Naive thymus-derived CD4-positive, alpha-beta T cell (primary cell): ENCODE data around the gene TPGS2. TPM values are rescaled to one million over a fixed set of nuclear protein-coding genes. Genes with fewer than 3 reads are reported as not detected.

ENCODE experiments used
- ATAC-seq: fragments of 150-1000 bp; cut with Tn5 transposase; 2 replicates; pipeline ENCODE4 v1.10.0; 2021; ENCODE audit warnings: mild to moderate bottlenecking, moderate library complexity
- CTCF ChIA-PET: fragments of 350-600 bp; sonication (Branson Sonifier 250); formaldehyde crosslinking; loops from one replicate; lab custom pipeline; 2021; ENCODE audit warnings: antibody characterized with exemption; lab: Charles Lee
- POLR2A ChIA-PET: fragments of 350-600 bp; sonication (Branson Sonifier 250); formaldehyde crosslinking; loops from one replicate; lab custom pipeline; 2021; ENCODE audit warnings: antibody characterized with exemption, inconsistent platforms; lab: Charles Lee
- DNase-seq, 9 donors: peaks; one replicate each; pipeline versions ENCODE4 v3.0.0 to v3.0.0-alpha.2; 2020 to 2022; ENCODE audit warnings: mixed read lengths in 1 of 9
- H3K27ac ChIP-seq: one replicate; pipeline ENCODE4 v1.7.0; 2013; ENCODE audit warnings: mild to moderate bottlenecking, low read depth, low read length, moderate library complexity
- H3K27me3 ChIP-seq, 2 donors: one replicate each; pipeline ENCODE4 v1.7.0; 2013; ENCODE audit warnings: low read length in 2 of 2, mild to moderate bottlenecking in 2 of 2, moderate library complexity in 2 of 2; ENCODE audit not compliant: control insufficient read depth in 2 of 2, insufficient read depth in 2 of 2
- H3K36me3 ChIP-seq, 3 experiments: 1 replicate in 2 of 3; 2 replicates in 1 of 3; pipeline ENCODE4 v1.7.0; 2013; ENCODE audit warnings: low read length in 3 of 3, mild to moderate bottlenecking in 3 of 3, moderate library complexity in 1 of 3; ENCODE audit not compliant: insufficient read depth in 3 of 3, control insufficient read depth in 2 of 3
- H3K4me1 ChIP-seq, 2 donors: one replicate each; pipeline ENCODE4 v1.7.0; 2013; ENCODE audit warnings: low read length in 2 of 2, mild to moderate bottlenecking in 2 of 2, moderate library complexity in 1 of 2; ENCODE audit not compliant: control insufficient read depth in 2 of 2, insufficient read depth in 2 of 2
- H3K4me3 ChIP-seq: 2 replicates; pipeline ENCODE4 v1.7.0; 2013; ENCODE audit warnings: mild to moderate bottlenecking, low read length
- H3K9me3 ChIP-seq, 3 experiments: 1 replicate in 2 of 3; 2 replicates in 1 of 3; pipeline ENCODE4 v1.7.0; 2013; ENCODE audit warnings: low read length in 3 of 3; ENCODE audit not compliant: control insufficient read depth in 2 of 3
- H3K27ac Mint-ChIP-seq, 9 donors: one replicate each; pipeline ENCODE4 v1.8.0; 2020 to 2022; ENCODE audit warnings: mixed read lengths in 9 of 9, mild to moderate bottlenecking in 8 of 9, moderate library complexity in 5 of 9, inconsistent platforms in 2 of 9
- H3K27me3 Mint-ChIP-seq, 5 donors: one replicate each; pipeline ENCODE4 v1.8.0; 2021 to 2022; ENCODE audit warnings: mixed read lengths in 5 of 5, mild to moderate bottlenecking in 1 of 5
- H3K36me3 Mint-ChIP-seq, 5 donors: one replicate each; pipeline ENCODE4 v1.8.0; 2020 to 2022; ENCODE audit warnings: mixed read lengths in 5 of 5, mild to moderate bottlenecking in 3 of 5, inconsistent platforms in 1 of 5
- H3K4me1 Mint-ChIP-seq, 7 donors: one replicate each; pipeline ENCODE4 v1.8.0; 2020 to 2022; ENCODE audit warnings: mixed read lengths in 7 of 7, mild to moderate bottlenecking in 3 of 7, inconsistent platforms in 1 of 7
- H3K4me3 Mint-ChIP-seq, 10 donors: one replicate each; pipeline ENCODE4 v1.8.0; 2020 to 2022; ENCODE audit warnings: mild to moderate bottlenecking in 10 of 10, mixed read lengths in 10 of 10, moderate library complexity in 6 of 10, inconsistent platforms in 2 of 10
- H3K9me3 Mint-ChIP-seq, 11 donors: one replicate each; pipeline ENCODE4 v1.8.0; 2020 to 2022; ENCODE audit warnings: mixed read lengths in 11 of 11, mild to moderate bottlenecking in 4 of 11, inconsistent platforms in 1 of 11, moderate library complexity in 1 of 11
- intact Hi-C, 2 donors: fragments of 100-400 bp; cut with micrococcal nuclease; formaldehyde crosslinking; loops; one replicate each; pipeline ENCODE4 v1.15.1; 2023
- polyA plus RNA-seq, 2 donors: library from polyadenylated mRNA; unstranded; fragments of 300-500 nt; fragmentation: Illumina TruSeq; gene quantifications; one replicate each; pipeline ENCODE4 v1.2.3, GENCODE V29; 2021
- total RNA-seq, 6 experiments: library from RNA in 5 of 6; stranded (reverse) in 5 of 6; gene quantifications; 1 replicate in 5 of 6; 2 replicates in 1 of 6; pipeline ENCODE4 v1.2.3 and lab custom pipeline; 2021 to 2026

The TPGS2 gene
- total and polyA plus RNA-seq, 7 experiments from 2014 or later: 16.9 to 92.8 (median 53.7) TPM

- POLR2A ChIA-PET: no interaction called here
- Mint-ChIP-seq H3K27ac (no peak overlapping the region), H3K9me3 (no peaks in the 10 kb centered on the region), H3K27me3 (no peaks in the 10 kb centered on the region), H3K4me1 (peaks cover 0 to 4% (median 0%) of the 10 kb centered on the region in 7 donors), H3K4me3 (no peak overlapping the region), H3K36me3 (peaks cover 36 to 88% (median 71%) of the 10 kb centered on the region in 5 donors)
- no peak overlapping the region for H3K4me3 ChIP-seq
- H3K27ac ChIP-seq: no peak overlapping the region
- intact Hi-C loops: no loop called here
- DNase-seq (no peak), ATAC-seq (no peak)
- no peaks in the 10 kb centered on the region for H3K9me3 ChIP-seq
- CTCF ChIA-PET: interaction anchor here (1.4 kb wide), 1 partner anchor 10 kb away, joined by 6 read pairs; no protein-coding TSS in a partner anchor
- H3K4me1 ChIP-seq: no peaks in the 10 kb centered on the region
- H3K27me3 ChIP-seq: no peaks in the 10 kb centered on the region
- peaks cover 6 to 76% (median 11%) of the 10 kb centered on the region in 3 experiments for H3K36me3 ChIP-seq
Measured at GRCh38 chr18:36798738-36799473, 29.9 kb downstream of the TPGS2 start.

- no peak overlapping the region for H3K4me3 ChIP-seq
- DNase-seq (no peak), ATAC-seq (no peak)
- H3K4me3 Mint-ChIP-seq: no peak overlapping the region
- CTCF ChIA-PET: no interaction called here
- no peaks in the 10 kb centered on the region for H3K4me1 ChIP-seq
- H3K36me3 ChIP-seq: peaks cover 2 to 61% (median 2%) of the 10 kb centered on the region in 3 experiments
- no peaks in the 10 kb centered on the region for H3K27me3 Mint-ChIP-seq
- intact Hi-C loops: no loop called here
- peaks cover 0 to 20% (median 6%) of the 10 kb centered on the region in 11 donors for H3K9me3 Mint-ChIP-seq
- no peaks in the 10 kb centered on the region for H3K9me3 ChIP-seq
- H3K4me1 Mint-ChIP-seq: no peaks in the 10 kb centered on the region
- no peak overlapping the region for H3K27ac Mint-ChIP-seq
- H3K36me3 Mint-ChIP-seq: peaks cover 39 to 86% (median 76%) of the 10 kb centered on the region in 5 donors
- H3K27me3 ChIP-seq: no peaks in the 10 kb centered on the region
- H3K27ac ChIP-seq: no peak overlapping the region
- POLR2A ChIA-PET: no interaction called here
Measured at GRCh38 chr18:36792634-36793283, 36.0 kb downstream of the TPGS2 start.

GRCh38 chr18:36786686-36787085 lies 42.1 kb downstream of the TPGS2 start:
- Histone ChIP-seq H3K9me3 (no peaks in the 10 kb centered on the region), H3K36me3 (peaks cover 0 to 17% (median 0%) of the 10 kb centered on the region in 3 experiments), H3K4me1 (no peaks in the 10 kb centered on the region), H3K27ac (no peak overlapping the region), H3K4me3 (no peak overlapping the region), H3K27me3 (no peaks in the 10 kb centered on the region)
- Mint-ChIP-seq H3K9me3 (peaks cover 0 to 20% (median 6%) of the 10 kb centered on the region in 11 donors), H3K4me3 (no peak overlapping the region), H3K4me1 (peaks cover 0 to 4% (median 0%) of the 10 kb centered on the region in 7 donors), H3K27me3 (no peaks in the 10 kb centered on the region), H3K36me3 (peaks cover 19 to 66% (median 39%) of the 10 kb centered on the region in 5 donors), H3K27ac (no peak overlapping the region)
- POLR2A ChIA-PET: no interaction called here
- CTCF ChIA-PET: no interaction called here
- no peak for DNase-seq
- ATAC-seq: no peak
- intact Hi-C loops: no loop called here

GRCh38 chr18:36783792-36784191 lies 45.0 kb downstream of the TPGS2 start:
- no peak overlapping the region for H3K4me3 ChIP-seq
- DNase-seq (no peak), ATAC-seq (no peak)
- intact Hi-C loops: no loop called here
- no peaks in the 10 kb centered on the region for H3K27me3 Mint-ChIP-seq
- no peak overlapping the region for H3K4me3 Mint-ChIP-seq
- H3K27me3 ChIP-seq: no peaks in the 10 kb centered on the region
- H3K36me3 ChIP-seq: no peaks in the 10 kb centered on the region
- no peaks in the 10 kb centered on the region for H3K4me1 ChIP-seq
- no peaks in the 10 kb centered on the region for H3K9me3 ChIP-seq
- no peak overlapping the region for H3K27ac ChIP-seq
- POLR2A ChIA-PET: no interaction called here
- CTCF ChIA-PET: no interaction called here
- H3K36me3 Mint-ChIP-seq: peaks cover 4 to 59% (median 12%) of the 10 kb centered on the region in 5 donors
- peaks cover 0 to 2% (median 0%) of the 10 kb centered on the region in 11 donors for H3K9me3 Mint-ChIP-seq
- H3K27ac Mint-ChIP-seq: no peak overlapping the region
- peaks cover 0 to 4% (median 0%) of the 10 kb centered on the region in 7 donors for H3K4me1 Mint-ChIP-seq

- DNase-seq (no peak), ATAC-seq (no peak)
- Mint-ChIP-seq H3K27ac (no peak overlapping the region), H3K27me3 (no peaks in the 10 kb centered on the region), H3K9me3 (peaks cover 0 to 2% (median 0%) of the 10 kb centered on the region in 11 donors), H3K36me3 (peaks cover 4 to 61% (median 17%) of the 10 kb centered on the region in 5 donors), H3K4me3 (no peak overlapping the region), H3K4me1 (peaks cover 0 to 4% (median 0%) of the 10 kb centered on the region in 7 donors)
- Histone ChIP-seq H3K27me3 (no peaks in the 10 kb centered on the region), H3K27ac (no peak overlapping the region), H3K36me3 (no peaks in the 10 kb centered on the region), H3K4me3 (no peak overlapping the region), H3K9me3 (no peaks in the 10 kb centered on the region), H3K4me1 (no peaks in the 10 kb centered on the region)
- CTCF ChIA-PET: no interaction called here
- POLR2A ChIA-PET: no interaction called here
- intact Hi-C loops: no loop called here
Measured at GRCh38 chr18:36782710-36783109, 46.1 kb downstream of the TPGS2 start.

GRCh38 chr18:36780748-36781147 lies 48.1 kb downstream of the TPGS2 start:
- ChIA-PET CTCF (no interaction called here), POLR2A (no interaction called here)
- no peaks in the 10 kb centered on the region for H3K9me3 ChIP-seq
- no peaks in the 10 kb centered on the region for H3K4me1 ChIP-seq
- no peaks in the 10 kb centered on the region for H3K27me3 Mint-ChIP-seq
- intact Hi-C loops: no loop called here
- ATAC-seq: no peak
- H3K4me3 ChIP-seq: no peak overlapping the region
- H3K4me3 Mint-ChIP-seq: no peak overlapping the region
- no peak overlapping the region for H3K27ac Mint-ChIP-seq
- no peaks in the 10 kb centered on the region for H3K4me1 Mint-ChIP-seq
- no peak overlapping the region for H3K27ac ChIP-seq
- H3K27me3 ChIP-seq: no peaks in the 10 kb centered on the region
- H3K36me3 ChIP-seq: no peaks in the 10 kb centered on the region
- H3K9me3 Mint-ChIP-seq: peaks cover 0 to 2% (median 0%) of the 10 kb centered on the region in 11 donors
- H3K36me3 Mint-ChIP-seq: peaks cover 4 to 48% (median 13%) of the 10 kb centered on the region in 5 donors
- DNase-seq: no peak
